HG03103 (cell line): ENCODE measurements around the gene UGGT2.
"Not testable (repeated sequence)": the region's sequence is repeated elsewhere in the genome, so short reads cannot be mapped to it uniquely, and the experiment has no call there.

Experiments
- ATAC-seq: cut with Tn5 transposase; IDR thresholded peaks from one replicate; pipeline ENCODE4 v1.9.1; 2021; ENCODE audit warnings: low read depth; ENCODE audit not compliant: unreplicated experiment

The UGGT2 gene

GRCh38 chr13:95809429-95809828, 243.8 kb downstream of the UGGT2 start:
- no peak for ATAC-seq

GRCh38 chr13:95805921-95806320, 247.3 kb downstream of the UGGT2 start:
- ATAC-seq: no peak

- no peak for ATAC-seq
These were observed 251.4 kb downstream of the UGGT2 start for GRCh38 chr13:95801825-95802224.

- ATAC-seq: no peak
These were observed 252.8 kb downstream of the UGGT2 start for GRCh38 chr13:95800436-95800835.

- ATAC-seq: no peak
These were observed 256.2 kb downstream of the UGGT2 start for GRCh38 chr13:95797016-95797415.

GRCh38 chr13:95793781-95794180, 259.4 kb downstream of the UGGT2 start:
- no peak for ATAC-seq

- no peak for ATAC-seq
These were observed 260.1 kb downstream of the UGGT2 start for GRCh38 chr13:95793018-95793555.

- no peak for ATAC-seq
These were observed 262.0 kb downstream of the UGGT2 start for GRCh38 chr13:95791084-95791722.

- not testable (repeated sequence) for ATAC-seq
These were observed 263.9 kb downstream of the UGGT2 start for GRCh38 chr13:95789315-95789714.

GRCh38 chr13:95788100-95788463, 265.1 kb downstream of the UGGT2 start:
- no peak for ATAC-seq

GRCh38 chr13:95787356-95788099, 265.7 kb downstream of the UGGT2 start:
- no peak for ATAC-seq

- ATAC-seq: no peak
These were observed 268.3 kb downstream of the UGGT2 start for GRCh38 chr13:95784900-95785290.

- ATAC-seq: no peak
These were observed 268.9 kb downstream of the UGGT2 start for GRCh38 chr13:95784161-95784899.

- ATAC-seq: no peak
These were observed 269.5 kb downstream of the UGGT2 start for GRCh38 chr13:95783747-95784146.

- not testable (repeated sequence) for ATAC-seq
These were observed 271.3 kb downstream of the UGGT2 start for GRCh38 chr13:95781940-95782339.

GRCh38 chr13:95781016-95781415, 272.2 kb downstream of the UGGT2 start:
- no peak for ATAC-seq

- ATAC-seq: no peak
These were observed 273.7 kb downstream of the UGGT2 start for GRCh38 chr13:95779522-95779921.

- ATAC-seq: no peak
These were observed 281.3 kb downstream of the UGGT2 start for GRCh38 chr13:95771905-95772304.

- no peak for ATAC-seq
These were observed 289.6 kb downstream of the UGGT2 start for GRCh38 chr13:95763601-95764000.

GRCh38 chr13:95762626-95763025, 290.6 kb downstream of the UGGT2 start:
- ATAC-seq: not testable (repeated sequence)

- ATAC-seq: no peak
These were observed 297.1 kb downstream of the UGGT2 start for GRCh38 chr13:95756072-95756471.
